Measurements from ENCODE around the gene TCOF1.

TCOF1 gene

DNA sequence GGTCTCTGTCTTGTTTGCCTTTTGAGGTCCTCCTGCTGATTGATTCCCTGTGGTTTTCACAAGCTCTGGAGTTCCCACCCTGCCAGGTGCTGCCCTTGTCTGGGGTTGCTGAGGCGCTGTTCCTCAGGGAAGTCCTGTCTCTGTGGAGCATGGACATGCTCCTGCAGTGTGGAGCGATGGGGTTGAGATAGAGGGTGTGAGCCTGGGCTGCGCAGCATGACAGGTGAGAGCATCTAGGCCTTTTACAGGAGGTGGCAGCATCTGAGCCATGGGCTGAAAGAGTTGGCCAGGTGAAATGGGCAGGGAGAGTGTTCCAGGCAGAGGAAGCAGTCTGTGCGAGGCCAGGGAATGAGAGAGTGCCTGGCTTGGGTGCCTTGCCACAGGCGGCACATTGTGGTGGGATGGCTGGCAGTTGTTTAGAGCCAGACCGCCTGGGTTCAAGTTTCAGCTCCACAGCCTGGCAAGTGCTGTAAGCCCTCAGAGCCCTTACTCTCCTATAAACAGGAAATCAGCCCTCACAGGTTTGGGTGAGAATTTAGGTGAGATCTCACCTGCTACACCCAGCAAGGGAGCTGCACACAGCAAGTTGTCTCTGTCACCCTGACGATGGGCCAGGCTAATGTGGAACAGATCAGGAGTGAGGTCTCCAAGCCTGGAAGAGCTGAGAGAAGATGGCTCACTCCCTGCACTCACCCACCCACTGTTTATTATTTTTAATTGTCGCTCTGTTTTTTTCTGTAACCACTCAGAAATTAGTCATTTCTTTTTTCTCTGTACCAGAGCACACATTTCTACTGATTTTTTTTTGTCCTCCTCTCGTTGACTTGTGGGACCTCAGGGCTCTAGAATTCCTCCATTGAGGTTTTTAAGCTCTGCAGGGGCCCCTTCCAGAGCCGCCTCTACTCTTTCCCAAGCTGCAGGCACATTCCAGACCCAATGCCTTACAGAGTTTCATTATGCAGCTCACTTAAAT lies 19.6 kb downstream of the TCOF1 start:
- ATAC-seq = peak; percentile 12
- TF ChIP-seq TOX (CRISPR knock-in tag; IDR thresholded peaks at IDR 0.05; ENCODE audit: borderline replicate concordance) = no peak
- no peak for TF ChIP-seq ZNF8 (CRISPR knock-in tag; IDR thresholded peaks at IDR 0.05)
- TF ChIP-seq, protein P1, sequence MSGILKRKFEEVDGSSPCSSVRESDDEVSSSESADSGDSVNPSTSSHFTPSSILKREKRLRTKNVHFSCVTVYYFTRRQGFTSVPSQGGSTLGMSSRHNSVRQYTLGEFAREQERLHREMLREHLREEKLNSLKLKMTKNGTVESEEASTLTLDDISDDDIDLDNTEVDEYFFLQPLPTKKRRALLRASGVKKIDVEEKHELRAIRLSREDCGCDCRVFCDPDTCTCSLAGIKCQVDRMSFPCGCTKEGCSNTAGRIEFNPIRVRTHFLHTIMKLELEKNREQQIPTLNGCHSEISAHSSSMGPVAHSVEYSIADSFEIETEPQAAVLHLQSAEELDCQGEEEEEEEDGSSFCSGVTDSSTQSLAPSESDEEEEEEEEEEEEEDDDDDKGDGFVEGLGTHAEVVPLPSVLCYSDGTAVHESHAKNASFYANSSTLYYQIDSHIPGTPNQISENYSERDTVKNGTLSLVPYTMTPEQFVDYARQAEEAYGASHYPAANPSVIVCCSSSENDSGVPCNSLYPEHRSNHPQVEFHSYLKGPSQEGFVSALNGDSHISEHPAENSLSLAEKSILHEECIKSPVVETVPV (CRISPR knock-in tag; IDR thresholded peaks at IDR 0.05) = no peak
- no peak for TF ChIP-seq ZFP3 (CRISPR knock-in tag; IDR thresholded peaks at IDR 0.05)
- TF ChIP-seq, protein P2, sequence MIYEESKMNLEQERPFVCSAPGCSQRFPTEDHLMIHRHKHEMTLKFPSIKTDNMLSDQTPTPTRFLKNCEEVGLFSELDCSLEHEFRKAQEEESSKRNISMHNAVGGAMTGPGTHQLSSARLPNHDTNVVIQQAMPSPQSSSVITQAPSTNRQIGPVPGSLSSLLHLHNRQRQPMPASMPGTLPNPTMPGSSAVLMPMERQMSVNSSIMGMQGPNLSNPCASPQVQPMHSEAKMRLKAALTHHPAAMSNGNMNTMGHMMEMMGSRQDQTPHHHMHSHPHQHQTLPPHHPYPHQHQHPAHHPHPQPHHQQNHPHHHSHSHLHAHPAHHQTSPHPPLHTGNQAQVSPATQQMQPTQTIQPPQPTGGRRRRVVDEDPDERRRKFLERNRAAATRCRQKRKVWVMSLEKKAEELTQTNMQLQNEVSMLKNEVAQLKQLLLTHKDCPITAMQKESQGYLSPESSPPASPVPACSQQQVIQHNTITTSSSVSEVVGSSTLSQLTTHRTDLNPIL (CRISPR knock-in tag; IDR thresholded peaks at IDR 0.05; ENCODE audit: low read depth) = no peak
- no peak for TF ChIP-seq GLIS3 (CRISPR knock-in tag; IDR thresholded peaks at IDR 0.05)
- TF ChIP-seq ISL1 (CRISPR knock-in tag; IDR thresholded peaks at IDR 0.05) = no peak
- TF ChIP-seq, protein P3, sequence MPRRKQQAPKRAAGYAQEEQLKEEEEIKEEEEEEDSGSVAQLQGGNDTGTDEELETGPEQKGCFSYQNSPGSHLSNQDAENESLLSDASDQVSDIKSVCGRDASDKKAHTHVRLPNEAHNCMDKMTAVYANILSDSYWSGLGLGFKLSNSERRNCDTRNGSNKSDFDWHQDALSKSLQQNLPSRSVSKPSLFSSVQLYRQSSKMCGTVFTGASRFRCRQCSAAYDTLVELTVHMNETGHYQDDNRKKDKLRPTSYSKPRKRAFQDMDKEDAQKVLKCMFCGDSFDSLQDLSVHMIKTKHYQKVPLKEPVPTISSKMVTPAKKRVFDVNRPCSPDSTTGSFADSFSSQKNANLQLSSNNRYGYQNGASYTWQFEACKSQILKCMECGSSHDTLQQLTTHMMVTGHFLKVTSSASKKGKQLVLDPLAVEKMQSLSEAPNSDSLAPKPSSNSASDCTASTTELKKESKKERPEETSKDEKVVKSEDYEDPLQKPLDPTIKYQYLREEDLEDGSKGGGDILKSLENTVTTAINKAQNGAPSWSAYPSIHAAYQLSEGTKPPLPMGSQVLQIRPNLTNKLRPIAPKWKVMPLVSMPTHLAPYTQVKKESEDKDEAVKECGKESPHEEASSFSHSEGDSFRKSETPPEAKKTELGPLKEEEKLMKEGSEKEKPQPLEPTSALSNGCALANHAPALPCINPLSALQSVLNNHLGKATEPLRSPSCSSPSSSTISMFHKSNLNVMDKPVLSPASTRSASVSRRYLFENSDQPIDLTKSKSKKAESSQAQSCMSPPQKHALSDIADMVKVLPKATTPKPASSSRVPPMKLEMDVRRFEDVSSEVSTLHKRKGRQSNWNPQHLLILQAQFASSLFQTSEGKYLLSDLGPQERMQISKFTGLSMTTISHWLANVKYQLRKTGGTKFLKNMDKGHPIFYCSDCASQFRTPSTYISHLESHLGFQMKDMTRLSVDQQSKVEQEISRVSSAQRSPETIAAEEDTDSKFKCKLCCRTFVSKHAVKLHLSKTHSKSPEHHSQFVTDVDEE (CRISPR knock-in tag; IDR thresholded peaks at IDR 0.05) = no peak
- no peak for TF ChIP-seq ZC3H10 (CRISPR knock-in tag; IDR thresholded peaks at IDR 0.05)
- TF ChIP-seq, protein P4, sequence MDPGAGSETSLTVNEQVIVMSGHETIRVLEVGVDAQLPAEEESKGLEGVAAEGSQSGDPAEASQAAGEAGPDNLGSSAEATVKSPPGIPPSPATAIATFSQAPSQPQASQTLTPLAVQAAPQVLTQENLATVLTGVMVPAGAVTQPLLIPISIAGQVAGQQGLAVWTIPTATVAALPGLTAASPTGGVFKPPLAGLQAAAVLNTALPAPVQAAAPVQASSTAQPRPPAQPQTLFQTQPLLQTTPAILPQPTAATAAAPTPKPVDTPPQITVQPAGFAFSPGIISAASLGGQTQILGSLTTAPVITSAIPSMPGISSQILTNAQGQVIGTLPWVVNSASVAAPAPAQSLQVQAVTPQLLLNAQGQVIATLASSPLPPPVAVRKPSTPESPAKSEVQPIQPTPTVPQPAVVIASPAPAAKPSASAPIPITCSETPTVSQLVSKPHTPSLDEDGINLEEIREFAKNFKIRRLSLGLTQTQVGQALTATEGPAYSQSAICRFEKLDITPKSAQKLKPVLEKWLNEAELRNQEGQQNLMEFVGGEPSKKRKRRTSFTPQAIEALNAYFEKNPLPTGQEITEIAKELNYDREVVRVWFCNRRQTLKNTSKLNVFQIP (CRISPR knock-in tag; IDR thresholded peaks at IDR 0.05; ENCODE audit: borderline replicate concordance, low read depth) = no peak
- no peak for TF ChIP-seq ZNF70 (CRISPR knock-in tag; IDR thresholded peaks at IDR 0.05)
- no peak for TF ChIP-seq OSR1 (CRISPR knock-in tag; IDR thresholded peaks at IDR 0.05)
- TF ChIP-seq BACH2 (CRISPR knock-in tag; IDR thresholded peaks at IDR 0.05; ENCODE audit: borderline replicate concordance) = no peak
- TF ChIP-seq TCF4 (CRISPR knock-in tag; IDR thresholded peaks at IDR 0.05; ENCODE audit: borderline replicate concordance) = no peak
- TF ChIP-seq ARNTL (CRISPR knock-in tag; IDR thresholded peaks at IDR 0.05; ENCODE audit: borderline replicate concordance, low read depth) = no peak
- TF ChIP-seq PPARA (CRISPR knock-in tag; IDR thresholded peaks at IDR 0.05; ENCODE audit: borderline replicate concordance) = no peak
- TF ChIP-seq, protein P5, sequence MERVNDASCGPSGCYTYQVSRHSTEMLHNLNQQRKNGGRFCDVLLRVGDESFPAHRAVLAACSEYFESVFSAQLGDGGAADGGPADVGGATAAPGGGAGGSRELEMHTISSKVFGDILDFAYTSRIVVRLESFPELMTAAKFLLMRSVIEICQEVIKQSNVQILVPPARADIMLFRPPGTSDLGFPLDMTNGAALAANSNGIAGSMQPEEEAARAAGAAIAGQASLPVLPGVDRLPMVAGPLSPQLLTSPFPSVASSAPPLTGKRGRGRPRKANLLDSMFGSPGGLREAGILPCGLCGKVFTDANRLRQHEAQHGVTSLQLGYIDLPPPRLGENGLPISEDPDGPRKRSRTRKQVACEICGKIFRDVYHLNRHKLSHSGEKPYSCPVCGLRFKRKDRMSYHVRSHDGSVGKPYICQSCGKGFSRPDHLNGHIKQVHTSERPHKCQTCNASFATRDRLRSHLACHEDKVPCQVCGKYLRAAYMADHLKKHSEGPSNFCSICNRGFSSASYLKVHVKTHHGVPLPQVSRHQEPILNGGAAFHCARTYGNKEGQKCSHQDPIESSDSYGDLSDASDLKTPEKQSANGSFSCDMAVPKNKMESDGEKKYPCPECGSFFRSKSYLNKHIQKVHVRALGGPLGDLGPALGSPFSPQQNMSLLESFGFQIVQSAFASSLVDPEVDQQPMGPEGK (CRISPR knock-in tag; IDR thresholded peaks at IDR 0.05; ENCODE audit: borderline replicate concordance) = no peak
- TF ChIP-seq ZNF565 (CRISPR knock-in tag; conservative IDR thresholded peaks at IDR 0.05; ENCODE audit: low read depth) = no peak

DNA sequence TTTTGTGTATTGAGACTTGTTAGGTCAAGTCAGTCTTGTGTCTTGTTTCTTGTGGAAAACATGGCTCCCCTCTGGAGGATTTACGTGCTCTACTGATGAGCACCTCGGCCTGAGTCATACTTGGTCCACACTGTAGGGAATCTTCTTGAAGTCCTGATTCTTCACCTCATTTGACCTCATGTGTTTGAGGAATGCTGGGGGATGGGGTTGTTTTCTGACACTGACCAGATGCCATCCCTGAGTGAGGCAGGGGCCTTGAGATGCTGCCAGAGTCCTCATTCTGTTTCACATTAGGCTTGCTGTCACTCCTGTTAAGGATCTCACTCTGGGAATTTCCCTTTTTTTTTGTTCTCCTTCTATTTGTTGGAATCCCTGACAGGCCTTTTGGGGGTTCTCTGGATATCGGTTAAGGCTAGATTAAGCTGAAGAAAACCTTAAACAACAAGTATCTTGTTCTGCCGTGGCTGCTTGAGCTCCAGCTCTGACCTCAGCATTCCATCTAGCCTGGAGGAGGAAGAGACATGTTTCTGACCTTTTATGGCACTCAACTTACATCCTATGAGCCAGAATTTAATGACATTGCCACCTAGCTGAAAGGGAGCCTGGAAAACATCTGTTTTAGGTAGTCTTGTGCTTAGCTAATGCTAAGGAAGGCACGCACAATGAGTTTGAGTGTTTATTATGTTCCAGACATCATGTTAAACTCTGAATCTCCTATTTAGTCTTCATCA lies 20.6 kb downstream of the TCOF1 start:
- peak; percentile 90 for ATAC-seq
- TF ChIP-seq OSR1 (CRISPR knock-in tag; IDR thresholded peaks at IDR 0.05) = no peak
- TF ChIP-seq SNAI2 (CRISPR knock-in tag; IDR thresholded peaks at IDR 0.05) = peak; percentile 74
- TF ChIP-seq CSDC2 (CRISPR knock-in tag; IDR thresholded peaks at IDR 0.05) = peak; percentile 81; the same call in 1 of the 2 replicates
- no peak for TF ChIP-seq ZNF70 (CRISPR knock-in tag; IDR thresholded peaks at IDR 0.05)
- no peak for TF ChIP-seq ZNF565 (CRISPR knock-in tag; conservative IDR thresholded peaks at IDR 0.05; ENCODE audit: low read depth)
- TF ChIP-seq ISL1 (CRISPR knock-in tag; IDR thresholded peaks at IDR 0.05) = peak; percentile 88
- peak; percentile 59; the same call in 1 of the 2 replicates for TF ChIP-seq ESRRG (CRISPR knock-in tag; IDR thresholded peaks at IDR 0.05)
- TF ChIP-seq ZFP3 (CRISPR knock-in tag; IDR thresholded peaks at IDR 0.05) = no peak; the same call in 1 of the 2 replicates
- TF ChIP-seq, protein P3 (CRISPR knock-in tag; IDR thresholded peaks at IDR 0.05) = peak; percentile 49; the same call in 1 of the 2 replicates
- TF ChIP-seq ZFP30 (CRISPR knock-in tag; IDR thresholded peaks at IDR 0.05) = peak; percentile 35; the same call in 1 of the 2 replicates
- peak; percentile 72 for TF ChIP-seq TCF4 (CRISPR knock-in tag; IDR thresholded peaks at IDR 0.05; ENCODE audit: borderline replicate concordance)
- peak; percentile 84 for TF ChIP-seq ZC3H10 (CRISPR knock-in tag; IDR thresholded peaks at IDR 0.05)
- TF ChIP-seq, protein P5 (CRISPR knock-in tag; IDR thresholded peaks at IDR 0.05; ENCODE audit: borderline replicate concordance) = no peak; the same call in 1 of the 2 replicates
